Natural killer cell (primary cell): ENCODE results near the gene AGPAT4. TPM values are rescaled to one million over a fixed set of nuclear protein-coding genes. Genes with fewer than 3 reads are reported as not detected.

ENCODE experiments used
- ATAC-seq, 3 donors: fragments of 150-1000 bp in 2 of 3; fragments of 200-7000 bp in 1 of 3; cut with Tn5 transposase; 1 replicate in 1 of 3; 2 replicates in 2 of 3; pipeline ENCODE4 v1.10.0; 2021; ENCODE audit warnings: mild to moderate bottlenecking in 2 of 3, moderate library complexity in 2 of 3
- DNase-seq, 2 donors: peaks; one replicate each; pipeline versions ENCODE4 v3.0.0 to v3.0.0-alpha.2; 2013 to 2021; ENCODE audit warnings: mixed read lengths in 1 of 2
- H3K27ac ChIP-seq: one replicate; pipeline ENCODE4 v1.5.1; 2013; ENCODE audit warnings: mild to moderate bottlenecking, low read length
- H3K27me3 ChIP-seq: one replicate; pipeline ENCODE4 v1.6.1; 2013; ENCODE audit warnings: low read length; ENCODE audit not compliant: control insufficient read depth, insufficient read depth
- H3K36me3 ChIP-seq: one replicate; pipeline ENCODE4 v1.6.1; 2013; ENCODE audit warnings: low read length; ENCODE audit not compliant: control insufficient read depth, insufficient read depth
- H3K4me1 ChIP-seq: one replicate; pipeline ENCODE4 v1.6.1; 2013; ENCODE audit warnings: low read length; ENCODE audit not compliant: control insufficient read depth, insufficient read depth
- H3K4me3 ChIP-seq: one replicate; pipeline ENCODE4 v1.5.1; 2013; ENCODE audit warnings: low read length
- H3K9me3 ChIP-seq: one replicate; pipeline ENCODE4 v1.6.1; 2013; ENCODE audit warnings: low read length; ENCODE audit not compliant: control insufficient read depth, insufficient read depth
- H3K27ac Mint-ChIP-seq, 2 donors: one replicate each; pipeline ENCODE4 v1.8.0; 2022; ENCODE audit warnings: mild to moderate bottlenecking in 2 of 2, mixed read lengths in 2 of 2, moderate library complexity in 1 of 2
- H3K27me3 Mint-ChIP-seq, 2 donors: one replicate each; pipeline ENCODE4 v1.8.0; 2022; ENCODE audit warnings: low read depth in 2 of 2, mixed read lengths in 2 of 2
- H3K36me3 Mint-ChIP-seq: one replicate; pipeline ENCODE4 v1.8.0; 2022; ENCODE audit warnings: mixed read lengths
- H3K4me1 Mint-ChIP-seq, 2 donors: one replicate each; pipeline ENCODE4 v1.8.0; 2022; ENCODE audit warnings: mixed read lengths in 2 of 2
- H3K4me3 Mint-ChIP-seq: one replicate; pipeline ENCODE4 v1.8.0; 2022; ENCODE audit warnings: mild to moderate bottlenecking, moderate library complexity, mixed read lengths
- H3K9me3 Mint-ChIP-seq, 2 donors: one replicate each; pipeline ENCODE4 v1.8.0; 2022; ENCODE audit warnings: mixed read lengths in 2 of 2
- CTCF ChIP-seq: fragments of 200-600 bp; IDR thresholded peaks from one replicate; pipeline ENCODE4 v1.8.0; 2022; ENCODE audit warnings: antibody characterized with exemption
- WGBS: methylation state at CpG from one replicate; pipeline ENCODE4 v1.1.7; 2013; ENCODE audit warnings: missing lambda C conversion rate; ENCODE audit not compliant: insufficient coverage; 5-methylcytosine and 5-hydroxymethylcytosine counted together
- intact Hi-C: fragments of 100-400 bp; cut with micrococcal nuclease; formaldehyde crosslinking; loops from one replicate; pipeline ENCODE4 v1.14.2; 2022
- total RNA-seq, 4 donors: library from RNA; stranded (reverse); fragments of 120-200 nt in 1 of 4; gene quantifications; one replicate each; pipeline versions ENCODE4 v1.2.3 to v1.2.4, GENCODE V29; 2013 to 2022

AGPAT4 gene
- total RNA-seq, 3 donors from 2014 or later (not counting 1 experiment from before 2014, with no cell fraction given), result 24.5 to 38.1 (median 25.8) TPM

- no peaks in the 10 kb centered on the region for H3K36me3 ChIP-seq
- Mint-ChIP-seq H3K9me3 (no peaks in the 10 kb centered on the region), H3K4me1 (no peaks in the 10 kb centered on the region), H3K4me3 (no peak overlapping the region), H3K36me3 (no peaks in the 10 kb centered on the region), H3K27ac (no peak overlapping the region), H3K27me3 (peaks cover 12 to 38% of the 10 kb centered on the region in 2 donors)
- H3K4me3 ChIP-seq, result no peak overlapping the region
- H3K27me3 ChIP-seq, result peaks cover 2% of the 10 kb centered on the region
- intact Hi-C loops, result no loop called here
- 80% methylated on average over 1 of the region's 1 CpG for WGBS
- H3K27ac ChIP-seq, result no peak overlapping the region
- ATAC-seq, result no peak
- no peak for TF ChIP-seq CTCF
- DNase-seq, result no peak
- no peaks in the 10 kb centered on the region for H3K4me1 ChIP-seq
- no peaks in the 10 kb centered on the region for H3K9me3 ChIP-seq
These were observed 21.9 kb upstream of the AGPAT4 start for GRCh38 chr6:161295784-161296183.

GRCh38 chr6:161292650-161293281 lies 18.9 kb upstream of the AGPAT4 start:
- ATAC-seq (no peak), DNase-seq (no peak)
- intact Hi-C loops, result no loop called here
- no peaks in the 10 kb centered on the region for H3K36me3 Mint-ChIP-seq
- peaks cover 6 to 23% of the 10 kb centered on the region in 2 donors for H3K27me3 Mint-ChIP-seq
- H3K4me3 Mint-ChIP-seq, result no peak overlapping the region
- no peak overlapping the region for H3K27ac ChIP-seq
- H3K9me3 ChIP-seq, result no peaks in the 10 kb centered on the region
- no peaks in the 10 kb centered on the region for H3K9me3 Mint-ChIP-seq
- H3K4me3 ChIP-seq, result no peak overlapping the region
- H3K27me3 ChIP-seq, result peaks cover 2% of the 10 kb centered on the region
- H3K4me1 Mint-ChIP-seq, result no peaks in the 10 kb centered on the region
- no peak for TF ChIP-seq CTCF
- H3K36me3 ChIP-seq, result no peaks in the 10 kb centered on the region
- H3K4me1 ChIP-seq, result no peaks in the 10 kb centered on the region
- WGBS, result 89% methylated on average over 10 of the region's 10 CpGs
- H3K27ac Mint-ChIP-seq, result no peak overlapping the region

GRCh38 chr6:161292145-161292544 lies 18.3 kb upstream of the AGPAT4 start:
- ATAC-seq (no peak), DNase-seq (no peak)
- H3K4me3 ChIP-seq, result no peak overlapping the region
- WGBS, result 92% methylated on average over 6 of the region's 6 CpGs
- H3K27ac ChIP-seq, result no peak overlapping the region
- no peaks in the 10 kb centered on the region for H3K9me3 ChIP-seq
- TF ChIP-seq CTCF, result no peak
- no peaks in the 10 kb centered on the region for H3K9me3 Mint-ChIP-seq
- intact Hi-C loops, result no loop called here
- H3K36me3 ChIP-seq, result no peaks in the 10 kb centered on the region
- H3K36me3 Mint-ChIP-seq, result no peaks in the 10 kb centered on the region
- H3K27me3 ChIP-seq, result peaks cover 2% of the 10 kb centered on the region
- H3K4me1 Mint-ChIP-seq, result no peaks in the 10 kb centered on the region
- no peak overlapping the region for H3K4me3 Mint-ChIP-seq
- no peak overlapping the region for H3K27ac Mint-ChIP-seq
- no peaks in the 10 kb centered on the region for H3K4me1 ChIP-seq
- H3K27me3 Mint-ChIP-seq, result peaks cover 7 to 29% of the 10 kb centered on the region in 2 donors

- Mint-ChIP-seq H3K9me3 (no peaks in the 10 kb centered on the region), H3K36me3 (no peaks in the 10 kb centered on the region), H3K4me1 (no peaks in the 10 kb centered on the region), H3K27me3 (peaks cover 12 to 32% of the 10 kb centered on the region in 2 donors), H3K27ac (no peak overlapping the region), H3K4me3 (no peak overlapping the region)
- no peaks in the 10 kb centered on the region for H3K36me3 ChIP-seq
- no peaks in the 10 kb centered on the region for H3K4me1 ChIP-seq
- no peak for ATAC-seq
- H3K27me3 ChIP-seq, result no peaks in the 10 kb centered on the region
- no peak overlapping the region for H3K4me3 ChIP-seq
- H3K9me3 ChIP-seq, result no peaks in the 10 kb centered on the region
- WGBS, result 71% methylated on average over 3 of the region's 3 CpGs
- no peak for TF ChIP-seq CTCF
- no peak overlapping the region for H3K27ac ChIP-seq
- DNase-seq, result no peak
- intact Hi-C loops, result no loop called here
These were observed 16.9 kb upstream of the AGPAT4 start for GRCh38 chr6:161290751-161291150.
